Neural cell (in vitro differentiated cells): ENCODE data around the gene ITGB4. TPM values are rescaled to one million over a fixed set of nuclear protein-coding genes. Genes with fewer than 3 reads are reported as not detected.

Experiments used
- H2AFZ ChIP-seq: fragments of 200-600, 300-800 bp; sonication (generic), shearing (Covaris generic); 2 replicates; pipeline ENCODE4 v1.6.0; 2014; ENCODE audit warnings: low read depth, mild to moderate bottlenecking, antibody characterized with exemption, low read length, moderate library complexity
- H3F3A ChIP-seq: fragments of 200-600 bp; shearing (Covaris generic); 2 replicates; pipeline ENCODE4 v1.6.1; 2016; ENCODE audit warnings: mild to moderate bottlenecking, moderate library complexity, mixed read lengths, antibody characterized with exemption, low read length; ENCODE audit not compliant: insufficient read depth, poor library complexity, severe bottlenecking
- H3K27ac ChIP-seq: fragments of 200-600, 300-800 bp; sonication (generic), shearing (Covaris generic); 2 replicates; pipeline ENCODE4 v1.5.1; 2014; ENCODE audit warnings: mild to moderate bottlenecking, low read length, moderate library complexity
- H3K27me3 ChIP-seq: fragments of 300-800, 200-600 bp; sonication (generic), shearing (Covaris generic); 2 replicates; pipeline ENCODE4 v1.6.0; 2014; ENCODE audit warnings: mild to moderate bottlenecking, low read depth, low read length, moderate library complexity; ENCODE audit not compliant: insufficient read depth
- H3K36me3 ChIP-seq: fragments of 300-800, 200-600 bp; sonication (generic), shearing (Covaris generic); 2 replicates; pipeline ENCODE4 v1.5.1; 2014; ENCODE audit warnings: mild to moderate bottlenecking, antibody characterized with exemption, low read length, moderate library complexity; ENCODE audit not compliant: insufficient read depth
- H3K4me2 ChIP-seq: fragments of 300-800, 200-600 bp; sonication (generic), shearing (Covaris generic); 2 replicates; pipeline ENCODE4 v1.6.0; 2014; ENCODE audit warnings: mild to moderate bottlenecking, low read length
- H3K4me3 ChIP-seq: fragments of 300-800, 200-600 bp; sonication (generic), shearing (Covaris generic); 2 replicates; pipeline ENCODE4 v1.5.1; 2014; ENCODE audit warnings: mild to moderate bottlenecking, low read length, moderate library complexity
- H3K79me2 ChIP-seq: fragments of 200-600 bp; shearing (Covaris generic); replicated peaks from 2 replicates; pipeline ENCODE4 v1.6.0; 2014; ENCODE audit warnings: mild to moderate bottlenecking, low read length, moderate library complexity; ENCODE audit not compliant: insufficient read depth
- H3K9ac ChIP-seq: fragments of 300-800, 200-600 bp; sonication (generic), shearing (Covaris generic); 2 replicates; pipeline ENCODE4 v1.6.1; 2016; ENCODE audit warnings: mild to moderate bottlenecking, low read length, mixed read lengths
- H3K9me2 ChIP-seq: fragments of 200-600 bp; shearing (Covaris generic); 2 replicates; pipeline ENCODE4 v1.6.1; 2016; ENCODE audit warnings: mild to moderate bottlenecking, low read length, mixed read lengths; ENCODE audit not compliant: insufficient read depth
- H3K9me3 ChIP-seq: fragments of 200-600, 300-800 bp; sonication (generic), shearing (Covaris generic); 2 replicates; pipeline ENCODE4 v1.6.1; 2016; ENCODE audit warnings: mild to moderate bottlenecking, mixed run types, low read length, moderate library complexity, mixed read lengths
- H4K20me1 ChIP-seq: fragments of 200-600 bp; shearing (Covaris generic); 2 replicates; pipeline ENCODE4 v1.6.1; 2016; ENCODE audit warnings: mild to moderate bottlenecking, mixed run types; ENCODE audit not compliant: insufficient read depth
- CTCF ChIP-seq: fragments of 450-650 bp; IDR thresholded peaks from 2 replicates; pipeline ENCODE4 v1.5.1; 2014; ENCODE audit warnings: antibody characterized with exemption, mild to moderate bottlenecking, moderate library complexity; ENCODE audit not compliant: poor library complexity, severe bottlenecking
- EP300 ChIP-seq: fragments of 450-650 bp; conservative IDR thresholded peaks from 2 replicates; pipeline ENCODE4 v1.6.1; 2014; ENCODE audit warnings: antibody characterized with exemption, mild to moderate bottlenecking, moderate library complexity; ENCODE audit not compliant: poor library complexity, severe bottlenecking
- EZH2 ChIP-seq: fragments of 200-600, 300-800 bp; shearing (Covaris generic), sonication (generic); IDR thresholded peaks from 2 replicates; pipeline ENCODE4 v1.6.1; 2014; ENCODE audit warnings: antibody characterized with exemption, low read length, borderline replicate concordance, mild to moderate bottlenecking; ENCODE audit not compliant: insufficient read depth, poor library complexity, severe bottlenecking
- MXI1 ChIP-seq: fragments of 450-650 bp; conservative IDR thresholded peaks from 2 replicates; pipeline ENCODE4 v1.6.1; 2014; ENCODE audit warnings: antibody characterized with exemption, mild to moderate bottlenecking; ENCODE audit not compliant: poor library complexity, severe bottlenecking
- POLR2AphosphoS5 ChIP-seq: IDR thresholded peaks from 2 replicates; pipeline ENCODE4 v1.6.1; 2012
- RAD21 ChIP-seq: fragments of 450-650 bp; conservative IDR thresholded peaks from 2 replicates; pipeline ENCODE4 v1.6.1; 2014; ENCODE audit warnings: antibody characterized with exemption, mild to moderate bottlenecking, moderate library complexity
- REST ChIP-seq: IDR thresholded peaks from 2 replicates; pipeline ENCODE4 v1.6.1; 2012; ENCODE audit warnings: borderline replicate concordance
- SMC3 ChIP-seq: fragments of 450-650 bp; conservative IDR thresholded peaks from 2 replicates; pipeline ENCODE4 v1.6.1; 2014; ENCODE audit warnings: antibody characterized with exemption, mild to moderate bottlenecking, moderate library complexity; ENCODE audit not compliant: poor library complexity
- TAF1 ChIP-seq: IDR thresholded peaks from 2 replicates; pipeline ENCODE4 v1.6.1; 2012; ENCODE audit warnings: low read depth
- polyA minus RNA-seq: library from RNA; depleted of rRNA, polyadenylated mRNA; stranded (reverse); fragments of >200 nt; gene quantifications from 2 replicates; pipeline ENCODE4 v1.2.3, GENCODE V29; 2014
- polyA plus RNA-seq: library from polyadenylated mRNA; depleted of rRNA; stranded (reverse); fragments of >200 nt; gene quantifications from 2 replicates; pipeline ENCODE4 v1.2.3, GENCODE V29; 2014

The ITGB4 gene
- polyA plus RNA-seq (not detected in 2 replicates), polyA minus RNA-seq (not detected in 2 replicates)

GRCh38 chr17:75720656-75721462 is at the start of gene ITGB4:
Gene ITGB4, plus strand, starts transcription at chr17:75721459. Its CDS starts 3,245 bp downstream, at chr17:75724704.
- TF ChIP-seq SMC3: no peak
- no peak for TF ChIP-seq EP300
- no peak for TF ChIP-seq CTCF
- no peak for TF ChIP-seq TAF1
- TF ChIP-seq REST: no peak
- no peak for TF ChIP-seq MXI1
- TF ChIP-seq POLR2AphosphoS5: no peak
- no peak for TF ChIP-seq RAD21
- no peak for TF ChIP-seq EZH2
- Histone ChIP-seq H3K27me3 (peaks cover 40% of the 10 kb centered on the region), H3K4me3 (peak within 1 kb of the TSS; percentile 35), H3F3A (no peaks in the 10 kb centered on the region), H3K27ac (no peak within 1 kb of the TSS), H3K4me2 (no peak within 1 kb of the TSS), H3K36me3 (no peaks in the 10 kb centered on the region), H3K79me2 (no peaks in the 10 kb centered on the region), H3K9me2 (no peaks in the 10 kb centered on the region), H3K9me3 (no peaks in the 10 kb centered on the region), H4K20me1 (no peaks in the 10 kb centered on the region), H2AFZ (no peak within 1 kb of the TSS), H3K9ac (no peak within 1 kb of the TSS)

GRCh38 chr17:75672011-75672410 is 49.2 kb upstream of the ITGB4 start:
- no peak overlapping the region for H3K4me2 ChIP-seq
- no peaks in the 10 kb centered on the region for H3K9me2 ChIP-seq
- TF ChIP-seq RAD21 (no peak), CTCF (no peak), REST (no peak), EP300 (no peak)
- H4K20me1 ChIP-seq: no peaks in the 10 kb centered on the region
- H3K9ac ChIP-seq: no peak overlapping the region
- no peaks in the 10 kb centered on the region for H3K36me3 ChIP-seq
- H3K27ac ChIP-seq: no peak overlapping the region
- H3K79me2 ChIP-seq: peaks cover 43% of the 10 kb centered on the region
- H3F3A ChIP-seq: no peaks in the 10 kb centered on the region
- no peaks in the 10 kb centered on the region for H3K9me3 ChIP-seq
- no peaks in the 10 kb centered on the region for H3K27me3 ChIP-seq
- H2AFZ ChIP-seq: no peak overlapping the region
- no peak overlapping the region for H3K4me3 ChIP-seq
